Esophagus squamous epithelium (tissue), 5 donors: ENCODE data around the gene MAP3K19. TPM values are rescaled to one million over a fixed set of nuclear protein-coding genes. Genes with fewer than 3 reads are reported as not detected.
"Not testable (repeated sequence)": the region's sequence is repeated elsewhere in the genome, so short reads cannot be mapped to it uniquely, and the experiment has no call there.

Experiments
- DNase-seq: peaks from one replicate; lab custom pipeline; 2025; lab: John Stamatoyannopoulos, UW
- H3K27ac ChIP-seq, 4 donors: fragments of 200-600 bp; sonication (generic); one replicate each; pipeline ENCODE4 v1.5.1; 2016 to 2019; ENCODE audit warnings: mild to moderate bottlenecking in 1 of 4
- H3K27me3 ChIP-seq, 4 donors: fragments of 200-600 bp; sonication (generic); 1 replicate in 3 of 4; 2 replicates in 1 of 4; pipeline versions ENCODE4 v1.5.1 to v1.6.0; 2017 to 2021; ENCODE audit warnings: antibody characterized with exemption in 1 of 4
- H3K36me3 ChIP-seq, 3 donors: fragments of 200-600 bp; sonication (generic); one replicate each; pipeline ENCODE4 v1.5.1; 2016 to 2019
- H3K4me1 ChIP-seq, 3 donors: fragments of 200-600 bp; sonication (generic); one replicate each; pipeline ENCODE4 v1.5.1; 2017 to 2019
- H3K4me3 ChIP-seq, 4 donors: fragments of 200-600 bp; sonication (generic); 1 replicate in 3 of 4; 2 replicates in 1 of 4; pipeline ENCODE4 v1.5.1; 2016 to 2019; ENCODE audit warnings: mild to moderate bottlenecking in 2 of 4, moderate library complexity in 1 of 4
- H3K9me3 ChIP-seq, 3 donors: fragments of 200-600 bp; sonication (generic); one replicate each; pipeline ENCODE4 v1.5.1; 2016 to 2019
- CTCF ChIP-seq, 6 experiments: fragments of 450-650 bp in 4 of 6; fragments of 200-600 bp in 2 of 6; sonication (generic) in 2 of 6; IDR thresholded peaks; one replicate each; pipeline ENCODE4 v1.5.1; 2016 to 2019; ENCODE audit warnings: antibody characterized with exemption in 6 of 6, mild to moderate bottlenecking in 4 of 6, moderate library complexity in 4 of 6
- POLR2A ChIP-seq, 4 donors: fragments of 450-650 bp; IDR thresholded peaks; one replicate each; pipeline ENCODE4 v1.6.1; 2017; ENCODE audit warnings: antibody characterized with exemption in 4 of 4, mild to moderate bottlenecking in 4 of 4, moderate library complexity in 3 of 4
- WGBS, 2 donors: methylation state at CpG; one replicate each; pipeline ENCODE4 v1.1.5; 2018; 5-methylcytosine and 5-hydroxymethylcytosine counted together
- intact Hi-C: fragments of 100-400 bp; cut with DNase I; formaldehyde crosslinking; loops from one replicate; pipeline ENCODE4 v1.15.0; 2022
- total RNA-seq, 4 donors: library from RNA; depleted of rRNA; stranded (reverse); fragments of >200 nt; gene quantifications; one replicate each; pipeline ENCODE4 v1.1.0, GENCODE V29; 2016
- donor health status: DM: yes; HTN: yes; CAD: no.

MAP3K19 gene
- total RNA-seq, 4 donors from 2014 or later, result not detected

DNA sequence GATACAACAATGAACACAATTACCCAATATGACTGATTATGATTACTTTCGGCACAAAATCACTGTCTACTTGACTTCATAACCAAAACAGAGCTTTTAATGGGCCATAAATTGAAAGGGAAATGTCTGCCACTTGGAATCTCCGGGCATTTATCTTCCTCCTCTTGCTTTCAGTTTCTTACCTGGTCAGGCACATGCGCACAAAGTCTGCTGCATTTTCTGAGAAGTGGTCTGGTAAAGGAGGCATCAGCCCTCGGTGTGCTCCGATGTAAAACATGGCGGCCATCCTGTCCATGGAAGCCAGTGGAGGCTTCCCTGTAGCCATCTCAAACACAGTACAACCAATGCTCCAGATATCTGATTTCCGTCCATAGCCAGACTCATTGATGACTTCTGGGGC lies 66.6 kb downstream of the MAP3K19 start:
- H3K9me3 ChIP-seq, result no peaks in the 10 kb centered on the region
- no peaks in the 10 kb centered on the region for H3K36me3 ChIP-seq
- no peak for DNase-seq
- H3K4me3 ChIP-seq, result no peak overlapping the region
- no peaks in the 10 kb centered on the region for H3K4me1 ChIP-seq
- 95 to 96% methylated on average over 7 of the region's 7 CpGs for WGBS, 2 donors
- TF ChIP-seq POLR2A (IDR thresholded peaks at IDR 0.05), result no peak
- intact Hi-C loops, result no loop called here
- no peaks in the 10 kb centered on the region for H3K27me3 ChIP-seq
- no peak overlapping the region for H3K27ac ChIP-seq

DNA sequence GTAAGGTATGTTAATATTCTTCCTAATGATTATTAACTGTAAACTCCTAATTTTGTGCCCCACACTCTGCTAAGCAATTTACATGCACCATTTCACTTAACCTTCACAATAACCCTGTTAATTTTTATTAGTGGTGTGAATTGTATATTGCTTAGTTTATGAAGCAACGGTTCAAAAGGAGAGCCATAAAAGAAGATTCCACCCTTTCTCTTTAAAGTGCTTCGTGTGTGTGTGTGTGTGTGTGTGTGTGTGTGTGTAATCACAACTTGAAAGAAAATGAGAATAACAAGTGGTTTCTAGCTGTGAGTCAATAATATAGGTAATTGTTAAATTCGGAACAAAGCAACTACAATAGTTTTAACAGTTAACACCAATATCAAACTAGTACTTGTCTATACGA lies 68.0 kb downstream of the MAP3K19 start:
- Histone ChIP-seq H3K36me3 (no peaks in the 10 kb centered on the region), H3K27ac (no peak overlapping the region), H3K27me3 (no peaks in the 10 kb centered on the region), H3K9me3 (peaks cover 0 to 3% (median 1%) of the 10 kb centered on the region in 3 donors), H3K4me3 (no peak overlapping the region), H3K4me1 (no peaks in the 10 kb centered on the region)
- no peak for DNase-seq
- 71 to 80% methylated on average over 4 of the region's 4 CpGs for WGBS, 2 donors
- no peak for TF ChIP-seq CTCF (IDR thresholded peaks at IDR 0.05)
- no peak for TF ChIP-seq POLR2A (IDR thresholded peaks at IDR 0.05)
- intact Hi-C loops, result no loop called here

DNA sequence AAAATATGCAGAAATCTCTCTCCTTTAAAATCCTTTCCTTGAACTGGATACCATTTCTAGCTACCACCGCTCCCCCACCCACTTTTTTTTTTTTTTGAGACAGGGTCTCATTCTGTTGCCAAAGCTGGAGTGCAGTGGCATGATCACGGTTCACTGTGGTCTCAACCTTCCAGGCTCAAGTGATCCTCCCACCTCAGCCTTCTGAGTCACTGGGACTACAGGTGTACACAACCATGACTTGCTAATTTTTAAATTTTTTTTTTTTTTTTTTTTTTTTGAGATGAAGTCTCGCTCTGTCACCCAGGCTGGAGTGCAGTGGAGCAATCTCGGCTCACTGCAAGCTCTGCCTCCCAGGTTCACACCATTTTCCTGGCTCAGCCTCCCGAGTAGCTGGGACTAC lies 70.1 kb downstream of the MAP3K19 start:
- WGBS, 2 donors, result 81 to 86% methylated on average over 3 to 5 of the region's 5 CpGs

GRCh38 chr2:134976074-134976702 lies 71.1 kb downstream of the MAP3K19 start:
- no peak overlapping the region for H3K4me3 ChIP-seq
- DNase-seq, result no peak
- WGBS, 2 donors, result 45 to 70% methylated on average over 1 to 3 of the region's 3 CpGs
- TF ChIP-seq CTCF (IDR thresholded peaks at IDR 0.05) (no peak), POLR2A (IDR thresholded peaks at IDR 0.05) (no peak)
- intact Hi-C loops, result no loop called here
- peaks cover 0 to 10% (median 6%) of the 10 kb centered on the region in 3 donors for H3K9me3 ChIP-seq
- no peak overlapping the region for H3K27ac ChIP-seq
- H3K4me1 ChIP-seq, result no peaks in the 10 kb centered on the region
- H3K27me3 ChIP-seq, result no peaks in the 10 kb centered on the region
- H3K36me3 ChIP-seq, result no peaks in the 10 kb centered on the region

More for the DNA sequence above, 70.1 kb downstream of the MAP3K19 start:
- H3K4me1 ChIP-seq, DNase-seq, H3K4me3 ChIP-seq, intact Hi-C loops, H3K9me3 ChIP-seq, H3K36me3 ChIP-seq, H3K27ac ChIP-seq, H3K27me3 ChIP-seq: not testable (repeated sequence)

DNA sequence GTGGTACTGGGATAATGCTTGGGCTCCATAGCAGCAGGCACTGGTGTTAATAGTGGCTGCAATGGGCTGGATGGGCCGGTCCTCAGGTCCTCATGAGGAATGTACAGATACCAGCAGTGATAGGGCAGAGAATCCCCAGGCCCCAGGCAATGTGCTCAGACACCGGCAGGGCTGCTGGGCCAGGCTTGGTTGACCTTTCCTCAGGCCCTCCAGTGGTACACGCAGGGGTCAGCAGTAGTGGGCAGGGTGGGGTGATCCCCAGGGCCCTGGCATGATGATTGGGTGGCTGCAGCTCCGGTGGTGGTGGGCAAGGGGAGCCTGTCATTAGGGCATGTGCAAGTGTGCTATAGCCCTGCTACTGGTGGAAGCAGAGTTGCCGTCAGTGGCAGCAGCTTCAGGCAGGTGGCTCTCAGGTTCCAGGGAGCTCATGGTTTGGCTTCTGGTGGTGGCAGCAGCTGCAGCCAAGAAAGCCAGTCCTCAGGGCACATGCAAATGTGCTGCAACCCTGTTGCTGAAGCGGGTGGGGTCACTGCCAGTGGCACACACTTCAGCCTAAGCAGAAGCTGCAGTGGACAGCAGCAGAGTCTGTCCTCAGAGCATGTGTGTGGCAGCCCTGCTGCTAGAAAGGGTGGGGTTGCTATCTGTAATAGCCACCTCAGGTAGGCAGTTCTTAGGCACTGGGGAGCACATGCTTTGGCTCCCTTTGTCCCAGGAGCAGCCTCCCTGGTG lies 71.8 kb downstream of the MAP3K19 start:
- no peaks in the 10 kb centered on the region for H3K36me3 ChIP-seq
- no peak overlapping the region for H3K27ac ChIP-seq
- no peaks in the 10 kb centered on the region for H3K27me3 ChIP-seq
- H3K4me3 ChIP-seq, result no peak overlapping the region
- H3K9me3 ChIP-seq, result peaks cover 0 to 10% (median 6%) of the 10 kb centered on the region in 3 donors
- intact Hi-C loops, result no loop called here
- no peaks in the 10 kb centered on the region for H3K4me1 ChIP-seq
- DNase-seq, result no peak
- 80 to 85% methylated on average over 2 to 5 of the region's 6 CpGs for WGBS, 2 donors
- TF ChIP-seq POLR2A (IDR thresholded peaks at IDR 0.05) (no peak), CTCF (IDR thresholded peaks at IDR 0.05) (no peak)
